T-helper 2 cell (primary cell): ENCODE measurements around the gene PPFIBP2.

ENCODE experiments used
- DNase-seq, 5 experiments: peaks; one replicate each; pipeline versions ENCODE4 v3.0.0 to v3.0.0-alpha.2; 2012 to 2022

PPFIBP2 gene

GRCh38 chr11:7555052-7555699, 41.4 kb downstream of the PPFIBP2 start:
- no peak for DNase-seq

- DNase-seq: no peak
These were observed 44.2 kb downstream of the PPFIBP2 start for GRCh38 chr11:7558046-7558445.

GRCh38 chr11:7559398-7560283, 45.8 kb downstream of the PPFIBP2 start:
- no peak for DNase-seq

GRCh38 chr11:7561562-7561961, 47.8 kb downstream of the PPFIBP2 start:
- no peak for DNase-seq

GRCh38 chr11:7563281-7563680, 49.5 kb downstream of the PPFIBP2 start:
- no peak for DNase-seq

- DNase-seq: no peak
These were observed 51.0 kb downstream of the PPFIBP2 start for GRCh38 chr11:7564803-7565202.

- DNase-seq: no peak
These were observed 53.5 kb downstream of the PPFIBP2 start for GRCh38 chr11:7567311-7567710.

- no peak for DNase-seq
These were observed 55.2 kb downstream of the PPFIBP2 start for GRCh38 chr11:7569044-7569443.

GRCh38 chr11:7570241-7570640, 56.4 kb downstream of the PPFIBP2 start:
- DNase-seq: no peak

- no peak for DNase-seq
These were observed 57.2 kb downstream of the PPFIBP2 start for GRCh38 chr11:7570938-7571521.

- no peak for DNase-seq
These were observed 57.8 kb downstream of the PPFIBP2 start for GRCh38 chr11:7571640-7572000.

GRCh38 chr11:7572001-7572712, 58.4 kb downstream of the PPFIBP2 start:
- no peak for DNase-seq

GRCh38 chr11:7573193-7573557, 59.4 kb downstream of the PPFIBP2 start:
- no peak for DNase-seq

- no peak for DNase-seq
These were observed 59.9 kb downstream of the PPFIBP2 start for GRCh38 chr11:7573558-7574296.

GRCh38 chr11:7574491-7575130, 60.8 kb downstream of the PPFIBP2 start:
- DNase-seq: no peak

- DNase-seq: peak in 1 of 5 experiments; percentile 51
These were observed 62.3 kb downstream of the PPFIBP2 start for GRCh38 chr11:7575841-7576725.

GRCh38 chr11:7576726-7577290, 63.0 kb downstream of the PPFIBP2 start:
- no peak for DNase-seq

- DNase-seq: peak in 1 of 5 experiments; percentile 77
These were observed 63.7 kb downstream of the PPFIBP2 start for GRCh38 chr11:7577291-7578190.

GRCh38 chr11:7578276-7578955, 64.6 kb downstream of the PPFIBP2 start:
- DNase-seq: no peak
